K562 (cell line): ENCODE measurements around the gene ADCY5. TPM values are rescaled to one million over a fixed set of nuclear protein-coding genes. Genes with fewer than 3 reads are reported as not detected.

Source experiments
- ATAC-seq: fragments of 200-7000 bp; cut with Tn5 transposase; 3 replicates; pipeline ENCODE4 v1.9.1; 2020; ENCODE audit warnings: moderate library complexity
- BruUV-seq: library from RNA; stranded (reverse); fragments of 400-500 nt; replicated peaks from 2 replicates; lab custom pipeline; 2021; lab: Mats Ljungman, UMichigan
- CTCF ChIA-PET: fragments of 300-600 bp; formaldehyde crosslinking; extraction: SDS; loops from one replicate; lab custom pipeline; 2021; ENCODE audit warnings: low intra/inter-chr PET ratio; lab: Yijun Ruan, JAX
- POLR2A ChIA-PET: fragments of 300-600, 350-650 bp; sonication (Branson Sonifier 250); formaldehyde crosslinking; extraction: SDS; loops from one replicate; lab custom pipeline; 2021; ENCODE audit warnings: antibody characterized with exemption, inconsistent platforms; lab: Yijun Ruan, JAX
- DNase-seq, 4 experiments: peaks; one replicate each; pipeline versions ENCODE4 v3.0.0 to v3.0.0-alpha.2; 2011 to 2018; ENCODE audit warnings: low spot score in 3 of 4, mixed read lengths in 3 of 4; ENCODE audit errors: extremely low read depth in 1 of 4
- FAIRE-seq: peaks from 2 replicates; lab custom pipeline; 2011; peaks lifted over from hg19 to GRCh38; lab: Jason Lieb, UNC
- H2AFZ ChIP-seq: 2 replicates; pipeline ENCODE4 v1.6.0; 2011; ENCODE audit warnings: low read depth, low read length, control low read depth, inconsistent platforms
- H3K27ac ChIP-seq: fragments of 200-600 bp; 3 replicates; pipeline ENCODE4 v1.8.0; 2011; ENCODE audit warnings: low read depth, mild to moderate bottlenecking, control low read depth, inconsistent platforms, low read length, moderate library complexity, mixed read lengths; ENCODE audit errors: extremely low read depth
- H3K27me3 ChIP-seq, 2 experiments: fragments of 300-600 bp in 1 of 2; 2 replicates in 1 of 2; 3 replicates in 1 of 2; pipeline versions ENCODE4 v1.6.0 to v1.8.0; 2011; ENCODE audit warnings: inconsistent platforms in 2 of 2, low read length in 2 of 2, mild to moderate bottlenecking in 1 of 2, mixed read lengths in 1 of 2, moderate library complexity in 1 of 2; ENCODE audit not compliant: control insufficient read depth in 2 of 2, insufficient read depth in 2 of 2
- H3K36me3 ChIP-seq: fragments of 300-600 bp; 3 replicates; pipeline ENCODE4 v1.8.0; 2011; ENCODE audit warnings: mild to moderate bottlenecking, low read length, inconsistent platforms; ENCODE audit not compliant: control insufficient read depth, insufficient read depth
- H3K4me1 ChIP-seq, 2 experiments: fragments of 200-600 bp in 1 of 2; replicated peaks in 1 of 2; 2 replicates in 1 of 2; 3 replicates in 1 of 2; pipeline versions ENCODE4 v1.5.1 to v1.8.0; 2011; ENCODE audit warnings: inconsistent platforms in 2 of 2, low read length in 2 of 2, mild to moderate bottlenecking in 1 of 2, mixed read lengths in 1 of 2, moderate library complexity in 1 of 2; ENCODE audit not compliant: control insufficient read depth in 2 of 2, insufficient read depth in 2 of 2
- H3K4me2 ChIP-seq: 2 replicates; pipeline ENCODE4 v1.6.1; 2011; ENCODE audit warnings: low read length, control low read depth, inconsistent platforms, mixed read lengths; ENCODE audit not compliant: insufficient read depth
- H3K4me3 ChIP-seq: fragments of 200-600 bp; sonication (generic), shearing (Covaris generic); 2 replicates; pipeline ENCODE4 v1.5.1; 2016; ENCODE audit warnings: control low read depth, inconsistent platforms
- H3K79me2 ChIP-seq: fragments of 200-600 bp; 3 replicates; pipeline ENCODE4 v1.8.0; 2011; ENCODE audit warnings: low read length, inconsistent platforms; ENCODE audit not compliant: control insufficient read depth, insufficient read depth
- H3K9ac ChIP-seq, 2 experiments: 2 replicates each; pipeline versions ENCODE4 v1.6.0 to v1.6.1; 2011; ENCODE audit warnings: low read depth in 2 of 2, low read length in 2 of 2, control low read depth in 1 of 2, inconsistent platforms in 1 of 2, mild to moderate bottlenecking in 1 of 2, mixed read lengths in 1 of 2; ENCODE audit not compliant: insufficient read depth in 1 of 2
- H3K9me1 ChIP-seq: one replicate; pipeline ENCODE4 v1.6.0; 2011; ENCODE audit warnings: inconsistent platforms, mild to moderate bottlenecking, low read length, moderate library complexity; ENCODE audit not compliant: control insufficient read depth, insufficient read depth
- H3K9me3 ChIP-seq: replicated peaks from 2 replicates; pipeline ENCODE4 v1.5.1; 2011; ENCODE audit warnings: low read depth, low read length, inconsistent platforms; ENCODE audit not compliant: control insufficient read depth, insufficient read depth
- H4K20me1 ChIP-seq: replicated peaks from 2 replicates; pipeline ENCODE4 v1.6.1; 2011; ENCODE audit warnings: low read length, inconsistent platforms, mixed read lengths; ENCODE audit not compliant: control insufficient read depth, insufficient read depth
- CAMTA2 ChIP-seq: fragments of 250-450 bp; sonication (Bioruptor Pico); conservative IDR thresholded peaks from 2 replicates; pipeline ENCODE4 v1.5.1; 2022
- CHCHD3 ChIP-seq: fragments of 250-450 bp; sonication (Bioruptor Pico); IDR thresholded peaks from 2 replicates; pipeline ENCODE4 v2.1.2; 2022; ENCODE audit warnings: mild to moderate bottlenecking
- FOSL1 ChIP-seq: fragments of 200-800 bp; sonication (Bioruptor generic); conservative IDR thresholded peaks from 2 replicates; pipeline ENCODE4 v1.6.1; 2016; ENCODE audit warnings: missing genetic modification characterization, missing compliant biosample characterization
- ILF3 ChIP-seq: fragments of 450-650 bp; IDR thresholded peaks from 2 replicates; pipeline ENCODE4 v1.6.1; 2018; ENCODE audit warnings: antibody characterized with exemption, mild to moderate bottlenecking, moderate library complexity, borderline replicate concordance
- MLX ChIP-seq, 2 experiments: fragments of 450-650 bp in 1 of 2; sonication (generic) in 1 of 2; formaldehyde crosslinking; conservative IDR thresholded peaks; 2 replicates each; pipeline versions ENCODE4 v1.4.0 to v1.8.1; 2020 to 2022; ENCODE audit warnings: mild to moderate bottlenecking in 1 of 2, missing genetic modification reagents in 1 of 2
- NCOR1 ChIP-seq: fragments of 450-650 bp; IDR thresholded peaks from 2 replicates; pipeline ENCODE4 v1.6.1; 2016; ENCODE audit warnings: mild to moderate bottlenecking, moderate library complexity
- POU5F1 ChIP-seq: fragments of 150-350 bp; IDR thresholded peaks from 2 replicates; pipeline ENCODE4 v1.6.1; 2014; ENCODE audit warnings: borderline replicate concordance, low read length, low read depth, mild to moderate bottlenecking; ENCODE audit not compliant: partially characterized antibody
- RBM17 ChIP-seq: fragments of 200-400 bp; formaldehyde crosslinking; IDR thresholded peaks from 2 replicates; pipeline ENCODE4 v1.6.1; 2017; ENCODE audit warnings: low read depth, mild to moderate bottlenecking, low read length, borderline replicate concordance
- SIN3B ChIP-seq: fragments of 450-650 bp; IDR thresholded peaks from 2 replicates; pipeline ENCODE4 v1.6.1; 2017; ENCODE audit warnings: low read depth, mild to moderate bottlenecking, moderate library complexity
- SRSF1 ChIP-seq: fragments of 200-400 bp; formaldehyde crosslinking; IDR thresholded peaks from 2 replicates; pipeline ENCODE4 v1.6.1; 2017; ENCODE audit warnings: mild to moderate bottlenecking, low read depth, low read length, moderate library complexity
- TRIM24 ChIP-seq, 2 experiments: fragments of 450-650 bp; IDR thresholded peaks; 2 replicates each; pipeline ENCODE4 v1.6.1; 2016
- TSC22D4 ChIP-seq: fragments of 450-650 bp; IDR thresholded peaks from 2 replicates; pipeline ENCODE4 v1.6.1; 2016; ENCODE audit warnings: missing genetic modification characterization, missing biosample characterization, control low read depth
- ZNF217 ChIP-seq: sonication (generic); formaldehyde crosslinking; IDR thresholded peaks from 2 replicates; pipeline ENCODE4 v1.8.0; 2022; ENCODE audit warnings: mild to moderate bottlenecking, missing genetic modification reagents
- WGBS: fragments of 100-300 bp; shearing (Covaris generic); methylation state at CpG from one replicate; pipeline ENCODE4 v1.1.6; 2016; ENCODE audit warnings: low coverage, mixed read lengths; ENCODE audit not compliant: insufficient coverage; ENCODE audit errors: missing lambda C conversion rate; 5-methylcytosine and 5-hydroxymethylcytosine counted together
- in situ Hi-C: fragments of 300-500 bp; cut with MboI; formaldehyde crosslinking; loops from 4 replicates; pipeline ENCODE4 v1.15.0; 2018; ENCODE audit warnings: inconsistent platforms, mixed read lengths
- intact Hi-C: fragments of 100-400 bp; cut with micrococcal nuclease; formaldehyde crosslinking; loops from 2 replicates; pipeline ENCODE4 v1.14.2; 2022
- polyA plus RNA-seq, 8 experiments: library from polyadenylated mRNA; depleted of rRNA in 4 of 8; stranded (reverse) in 5 of 8; unstranded in 3 of 8; fragments of >200 nt; fragmentation: Nextera tagmentation in 2 of 8; fragmentation: Illumina TruSeq in 1 of 8; extraction: Ambion mirVana in 2 of 8; extraction: Trizol in 1 of 8; gene quantifications; 2 replicates each; pipeline versions ENCODE4 v1.2.1 to v1.2.3, GENCODE V29; 2011 to 2014; ENCODE audit warnings: inconsistent platforms in 1 of 8, missing spikeins in 1 of 8
- total RNA-seq, 7 experiments: library from RNA; depleted of rRNA in 6 of 7; stranded (reverse); fragments of >200 nt in 6 of 7; fragmentation: Illumina TruSeq in 2 of 7; extraction: Trizol in 2 of 7; gene quantifications; 2 replicates each; pipeline versions ENCODE4 v1.2.1 to v1.2.3, GENCODE V29; 2011 to 2021; ENCODE audit warnings: low replicate concordance in 1 of 7
- TF ChIP-seq, protein P1 (sequence below): sonication (generic); formaldehyde crosslinking; IDR thresholded peaks from 2 replicates; pipeline ENCODE4 v1.8.0; 2022; ENCODE audit warnings: missing genetic modification reagents, mild to moderate bottlenecking, borderline replicate concordance

The ADCY5 gene
- total and polyA plus RNA-seq, 9 of the 15 experiments (the other 6 are each of a cell fraction or from before 2014, with no cell fraction given) = under 0.01 TPM; not detected in 8

DNA sequence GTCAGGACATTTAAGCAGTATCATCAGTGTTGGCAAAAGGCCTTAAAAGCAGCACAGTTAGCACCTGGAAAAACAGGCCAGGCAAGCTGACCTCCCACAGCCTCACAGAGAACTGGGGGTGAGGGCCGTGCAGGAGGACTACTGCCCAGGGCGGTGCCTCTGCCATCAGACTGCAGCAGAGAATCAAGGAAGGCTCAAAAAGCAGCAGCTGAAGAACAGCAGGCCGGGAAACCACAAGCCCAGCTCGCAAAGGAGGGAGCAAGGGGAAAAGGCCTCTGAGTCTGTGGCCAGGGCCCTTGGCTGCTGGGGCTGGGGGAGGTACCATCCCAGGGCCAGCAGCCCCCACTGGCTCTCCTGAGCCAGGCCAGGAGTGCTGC, 163.0 kb downstream of the ADCY5 start:
- Histone ChIP-seq H3K4me1 (no peaks in the 10 kb centered on the region), H2AFZ (no peak overlapping the region), H3K9me1 (no peaks in the 10 kb centered on the region), H3K79me2 (no peaks in the 10 kb centered on the region), H3K4me3 (no peak overlapping the region), H3K36me3 (no peaks in the 10 kb centered on the region), H3K9me3 (no peaks in the 10 kb centered on the region), H3K27ac (no peak overlapping the region), H4K20me1 (peaks cover 9% of the 10 kb centered on the region; the same call in 1 of the 2 replicates), H3K27me3 (peaks cover 0 to 32% of the 10 kb centered on the region in 2 experiments; a peak in 3 of 5 replicates), H3K4me2 (no peak overlapping the region), H3K9ac (no peak overlapping the region)
- FAIRE-seq (no peak), ATAC-seq (no peak), DNase-seq (no peak)
- no TSS peak for BruUV-seq
- intact Hi-C loops (no loop called here), in situ Hi-C loops (no loop called here)
- 9% methylated on average over 4 of the region's 4 CpGs for WGBS
- ChIA-PET POLR2A (no interaction called here), CTCF (no interaction called here)
- no peak for TF ChIP-seq TRIM24 (IDR thresholded peaks at IDR 0.05)
- TF ChIP-seq ILF3 = no peak

GRCh38 chr3:123285479-123285878, 163.4 kb downstream of the ADCY5 start:
- H2AFZ ChIP-seq = no peak overlapping the region
- H3K9me3 ChIP-seq = no peaks in the 10 kb centered on the region
- ATAC-seq = no peak
- ChIA-PET CTCF (no interaction called here), POLR2A (no interaction called here)
- no peak overlapping the region for H3K4me2 ChIP-seq
- H3K4me1 ChIP-seq = no peaks in the 10 kb centered on the region
- BruUV-seq = no TSS peak
- WGBS = 21% methylated on average over 2 of the region's 4 CpGs
- H3K79me2 ChIP-seq = no peaks in the 10 kb centered on the region
- in situ Hi-C loops (no loop called here), intact Hi-C loops (no loop called here)
- peaks cover 0 to 27% of the 10 kb centered on the region in 2 experiments; a peak in 3 of 5 replicates for H3K27me3 ChIP-seq
- H4K20me1 ChIP-seq = peaks cover 9% of the 10 kb centered on the region; the same call in 1 of the 2 replicates
- no peak for FAIRE-seq
- H3K9me1 ChIP-seq = no peaks in the 10 kb centered on the region
- DNase-seq = no peak
- H3K4me3 ChIP-seq = no peak overlapping the region
- no peak overlapping the region for H3K27ac ChIP-seq
- no peaks in the 10 kb centered on the region for H3K36me3 ChIP-seq
- no peak overlapping the region for H3K9ac ChIP-seq
- no peak for TF ChIP-seq POU5F1
- TF ChIP-seq SIN3B = no peak
- TF ChIP-seq FOSL1 (tag) = no peak
- no peak for TF ChIP-seq CHCHD3
- no peak for TF ChIP-seq RBM17
- TF ChIP-seq CAMTA2 (CRISPR knock-in tag) = no peak
- TF ChIP-seq ZNF217 (CRISPR knock-in tag) = no peak
- no peak for TF ChIP-seq MLX (CRISPR knock-in tag; conservative IDR thresholded peaks at IDR 0.05)
- no peak for TF ChIP-seq NCOR1
- TF ChIP-seq, protein P1, sequence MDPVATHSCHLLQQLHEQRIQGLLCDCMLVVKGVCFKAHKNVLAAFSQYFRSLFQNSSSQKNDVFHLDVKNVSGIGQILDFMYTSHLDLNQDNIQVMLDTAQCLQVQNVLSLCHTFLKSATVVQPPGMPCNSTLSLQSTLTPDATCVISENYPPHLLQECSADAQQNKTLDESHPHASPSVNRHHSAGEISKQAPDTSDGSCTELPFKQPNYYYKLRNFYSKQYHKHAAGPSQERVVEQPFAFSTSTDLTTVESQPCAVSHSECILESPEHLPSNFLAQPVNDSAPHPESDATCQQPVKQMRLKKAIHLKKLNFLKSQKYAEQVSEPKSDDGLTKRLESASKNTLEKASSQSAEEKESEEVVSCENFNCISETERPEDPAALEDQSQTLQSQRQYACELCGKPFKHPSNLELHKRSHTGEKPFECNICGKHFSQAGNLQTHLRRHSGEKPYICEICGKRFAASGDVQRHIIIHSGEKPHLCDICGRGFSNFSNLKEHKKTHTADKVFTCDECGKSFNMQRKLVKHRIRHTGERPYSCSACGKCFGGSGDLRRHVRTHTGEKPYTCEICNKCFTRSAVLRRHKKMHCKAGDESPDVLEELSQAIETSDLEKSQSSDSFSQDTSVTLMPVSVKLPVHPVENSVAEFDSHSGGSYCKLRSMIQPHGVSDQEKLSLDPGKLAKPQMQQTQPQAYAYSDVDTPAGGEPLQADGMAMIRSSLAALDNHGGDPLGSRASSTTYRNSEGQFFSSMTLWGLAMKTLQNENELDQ (CRISPR knock-in tag) = no peak
- no peak for TF ChIP-seq TSC22D4 (tag)
- no peak for TF ChIP-seq SRSF1
